ENCODE measurements around the gene CADPS. TPM values are rescaled to one million over a fixed set of nuclear protein-coding genes. Genes with fewer than 3 reads are reported as not detected.

CADPS gene
- total and polyA plus RNA-seq, 12 donors = 1.4 to 36.6 (median 21.6) TPM

- H3K4me3 ChIP-seq = no peak overlapping the region
- ATAC-seq (no peak), DNase-seq (no peak)
- WGBS, 2 donors = 54 to 61% methylated on average over 3 of the region's 3 CpGs
- H3K4me1 ChIP-seq = no peaks in the 10 kb centered on the region
- intact Hi-C loops (cut with DNase I) = no loop called here
- no peaks in the 10 kb centered on the region for H3K27me3 ChIP-seq
- no peaks in the 10 kb centered on the region for H3K36me3 ChIP-seq
- TF ChIP-seq CTCF (IDR thresholded peaks at IDR 0.05) = no peak
- no peaks in the 10 kb centered on the region for H3K9me3 ChIP-seq
- H3K27ac ChIP-seq = no peak overlapping the region
These were observed 78.1 kb downstream of the CADPS start for GRCh38 chr3:62797132-62797531.

- Histone ChIP-seq H3K9me3 (no peaks in the 10 kb centered on the region), H3K27me3 (no peaks in the 10 kb centered on the region), H3K4me3 (no peak overlapping the region), H3K36me3 (no peaks in the 10 kb centered on the region), H3K27ac (no peak overlapping the region), H3K4me1 (no peaks in the 10 kb centered on the region)
- ATAC-seq (no peak), DNase-seq (no peak)
- intact Hi-C loops (cut with DNase I) = no loop called here
- WGBS, 2 donors = 77 to 86% methylated on average over 2 of the region's 2 CpGs
- no peak for TF ChIP-seq CTCF (IDR thresholded peaks at IDR 0.05)
These were observed 79.1 kb downstream of the CADPS start for GRCh38 chr3:62795978-62796657.

GRCh38 chr3:62793946-62794345 lies 81.3 kb downstream of the CADPS start:
- TF ChIP-seq CTCF (IDR thresholded peaks at IDR 0.05) = no peak
- Histone ChIP-seq H3K4me3 (no peak overlapping the region), H3K36me3 (no peaks in the 10 kb centered on the region), H3K27ac (no peak overlapping the region), H3K4me1 (no peaks in the 10 kb centered on the region), H3K27me3 (no peaks in the 10 kb centered on the region), H3K9me3 (no peaks in the 10 kb centered on the region)
- no peak for DNase-seq
- 85 to 88% methylated on average over 2 of the region's 2 CpGs for WGBS, 2 donors
- intact Hi-C loops (cut with DNase I) = no loop called here
- no peak for ATAC-seq

GRCh38 chr3:62785384-62785783 lies 89.8 kb downstream of the CADPS start:
- ATAC-seq (no peak), DNase-seq (no peak)
- no peaks in the 10 kb centered on the region for H3K9me3 ChIP-seq
- H3K4me3 ChIP-seq = no peak overlapping the region
- H3K27me3 ChIP-seq = no peaks in the 10 kb centered on the region
- no peak for TF ChIP-seq CTCF (IDR thresholded peaks at IDR 0.05)
- peaks cover 0 to 3% (median 0%) of the 10 kb centered on the region in 9 donors for H3K4me1 ChIP-seq
- WGBS, 2 donors = 64% methylated on average over 1 of the region's 1 CpG
- no peak overlapping the region for H3K27ac ChIP-seq
- H3K36me3 ChIP-seq = no peaks in the 10 kb centered on the region
- intact Hi-C loops (cut with DNase I) = no loop called here
